Panc1 (cell line): ENCODE results near the gene KCND3. TPM values are rescaled to one million over a fixed set of nuclear protein-coding genes. Genes with fewer than 3 reads are reported as not detected.

Experiments used
- ATAC-seq: fragments of 200-7000 bp; cut with Tn5 transposase; 2 replicates; pipeline ENCODE4 v1.9.1; 2020; ENCODE audit warnings: mild to moderate bottlenecking, moderate library complexity
- BruUV-seq: library from RNA; stranded (reverse); fragments of 400-500 nt; replicated peaks from 2 replicates; lab custom pipeline; 2021; lab: Mats Ljungman, UMichigan
- CTCF ChIA-PET: fragments of 300-600 bp; sonication (Branson Sonifier 250); formaldehyde crosslinking; loops from one replicate; lab custom pipeline; 2022; ENCODE audit warnings: antibody characterized with exemption; lab: Charles Lee
- POLR2A ChIA-PET: fragments of 300-600 bp; sonication (Branson Sonifier 250); formaldehyde crosslinking; loops from one replicate; lab custom pipeline; 2022; ENCODE audit warnings: antibody characterized with exemption; lab: Charles Lee
- DNase-seq: peaks from one replicate; pipeline ENCODE4 v3.0.0-alpha.2; 2010; ENCODE audit warnings: low read depth, low spot score
- H3K27ac ChIP-seq: 2 replicates; pipeline ENCODE4 v1.5.1; 2011; ENCODE audit warnings: mild to moderate bottlenecking, low read length, inconsistent platforms
- H3K27me3 ChIP-seq: fragments of 200-500 bp; sonication (Bioruptor generic); 2 replicates; pipeline ENCODE4 v1.6.0; 2014; ENCODE audit warnings: low read length, inconsistent platforms; ENCODE audit not compliant: control insufficient read depth, insufficient read depth
- H3K36me3 ChIP-seq: fragments of 200-500 bp; sonication (Bioruptor generic); 2 replicates; pipeline ENCODE4 v1.5.1; 2014; ENCODE audit warnings: inconsistent platforms, mild to moderate bottlenecking, low read length, moderate library complexity; ENCODE audit not compliant: control insufficient read depth, insufficient read depth
- H3K4me1 ChIP-seq: 2 replicates; pipeline ENCODE4 v1.5.1; 2011; ENCODE audit warnings: inconsistent platforms, mild to moderate bottlenecking, low read length, moderate library complexity; ENCODE audit not compliant: control insufficient read depth, insufficient read depth
- H3K4me3 ChIP-seq, 2 experiments: 2 replicates each; pipeline ENCODE4 v1.5.1; 2011 to 2012; ENCODE audit warnings: low read depth in 2 of 2, low read length in 2 of 2, mild to moderate bottlenecking in 2 of 2, inconsistent platforms in 1 of 2, moderate library complexity in 1 of 2
- H3K9me3 ChIP-seq: fragments of 200-500 bp; sonication (Bioruptor generic); 2 replicates; pipeline ENCODE4 v1.5.1; 2014; ENCODE audit warnings: low read depth, mild to moderate bottlenecking, inconsistent platforms, low read length, moderate library complexity; ENCODE audit not compliant: control insufficient read depth, insufficient read depth
- POLR2AphosphoS5 ChIP-seq: IDR thresholded peaks from 2 replicates; pipeline ENCODE4 v1.6.1; 2012; ENCODE audit warnings: mild to moderate bottlenecking, low read depth, low read length, moderate library complexity
- SIN3A ChIP-seq: IDR thresholded peaks from 2 replicates; pipeline ENCODE4 v1.6.1; 2012; ENCODE audit warnings: low read depth, mild to moderate bottlenecking, low read length, moderate library complexity, borderline replicate concordance; ENCODE audit not compliant: insufficient read depth
- TCF7L2 ChIP-seq: IDR thresholded peaks from 2 replicates; pipeline ENCODE4 v1.6.1; 2011; ENCODE audit warnings: mild to moderate bottlenecking, low read depth, low read length, inconsistent platforms
- in situ Hi-C: cut with HindIII; loops from 2 replicates; pipeline ENCODE4 v1.10.0; 2016; ENCODE audit warnings: low sequenced_read_pairs, low pct_unique_long_range_greater_than_20kb
- intact Hi-C: fragments of 100-400 bp; cut with micrococcal nuclease; formaldehyde crosslinking; loops from one replicate; pipeline ENCODE4 v1.10.0; 2022; ENCODE audit not compliant: unreplicated experiment
- total RNA-seq: library from RNA; stranded (reverse); gene quantifications from one replicate; pipeline ENCODE4 v1.2.1, GENCODE V29; 2021; ENCODE audit not compliant: unreplicated experiment
- TF ChIP-seq, protein P1 (sequence below): fragments of 450-650 bp; IDR thresholded peaks from 2 replicates; pipeline ENCODE4 v1.5.1; 2017; ENCODE audit warnings: mild to moderate bottlenecking
- TF ChIP-seq, protein P2 (sequence below), 2 experiments: IDR thresholded peaks; 2 replicates each; pipeline ENCODE4 v1.6.1; 2011 to 2012; ENCODE audit warnings: low read depth in 2 of 2, control low read depth in 1 of 2, low read length in 1 of 2, mild to moderate bottlenecking in 1 of 2, moderate library complexity in 1 of 2; ENCODE audit not compliant: insufficient read depth in 1 of 2

The KCND3 gene
- total RNA-seq, 1 experiment from 2014 or later = not detected

- no peaks in the 10 kb centered on the region; the same call in 1 of the 2 replicates for H3K27me3 ChIP-seq
- no peaks in the 10 kb centered on the region for H3K36me3 ChIP-seq
- H3K27ac ChIP-seq = no peak overlapping the region
- no peaks in the 10 kb centered on the region for H3K4me1 ChIP-seq
- CTCF ChIA-PET = no interaction called here
- H3K4me3 ChIP-seq = no peak overlapping the region
- no peak for ATAC-seq
- H3K9me3 ChIP-seq = no peaks in the 10 kb centered on the region
- DNase-seq = no peak
- POLR2A ChIA-PET = no interaction called here
- no TSS peak for BruUV-seq
- TF ChIP-seq, protein P1, sequence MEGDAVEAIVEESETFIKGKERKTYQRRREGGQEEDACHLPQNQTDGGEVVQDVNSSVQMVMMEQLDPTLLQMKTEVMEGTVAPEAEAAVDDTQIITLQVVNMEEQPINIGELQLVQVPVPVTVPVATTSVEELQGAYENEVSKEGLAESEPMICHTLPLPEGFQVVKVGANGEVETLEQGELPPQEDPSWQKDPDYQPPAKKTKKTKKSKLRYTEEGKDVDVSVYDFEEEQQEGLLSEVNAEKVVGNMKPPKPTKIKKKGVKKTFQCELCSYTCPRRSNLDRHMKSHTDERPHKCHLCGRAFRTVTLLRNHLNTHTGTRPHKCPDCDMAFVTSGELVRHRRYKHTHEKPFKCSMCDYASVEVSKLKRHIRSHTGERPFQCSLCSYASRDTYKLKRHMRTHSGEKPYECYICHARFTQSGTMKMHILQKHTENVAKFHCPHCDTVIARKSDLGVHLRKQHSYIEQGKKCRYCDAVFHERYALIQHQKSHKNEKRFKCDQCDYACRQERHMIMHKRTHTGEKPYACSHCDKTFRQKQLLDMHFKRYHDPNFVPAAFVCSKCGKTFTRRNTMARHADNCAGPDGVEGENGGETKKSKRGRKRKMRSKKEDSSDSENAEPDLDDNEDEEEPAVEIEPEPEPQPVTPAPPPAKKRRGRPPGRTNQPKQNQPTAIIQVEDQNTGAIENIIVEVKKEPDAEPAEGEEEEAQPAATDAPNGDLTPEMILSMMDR = no peak
- TF ChIP-seq, protein P2, sequence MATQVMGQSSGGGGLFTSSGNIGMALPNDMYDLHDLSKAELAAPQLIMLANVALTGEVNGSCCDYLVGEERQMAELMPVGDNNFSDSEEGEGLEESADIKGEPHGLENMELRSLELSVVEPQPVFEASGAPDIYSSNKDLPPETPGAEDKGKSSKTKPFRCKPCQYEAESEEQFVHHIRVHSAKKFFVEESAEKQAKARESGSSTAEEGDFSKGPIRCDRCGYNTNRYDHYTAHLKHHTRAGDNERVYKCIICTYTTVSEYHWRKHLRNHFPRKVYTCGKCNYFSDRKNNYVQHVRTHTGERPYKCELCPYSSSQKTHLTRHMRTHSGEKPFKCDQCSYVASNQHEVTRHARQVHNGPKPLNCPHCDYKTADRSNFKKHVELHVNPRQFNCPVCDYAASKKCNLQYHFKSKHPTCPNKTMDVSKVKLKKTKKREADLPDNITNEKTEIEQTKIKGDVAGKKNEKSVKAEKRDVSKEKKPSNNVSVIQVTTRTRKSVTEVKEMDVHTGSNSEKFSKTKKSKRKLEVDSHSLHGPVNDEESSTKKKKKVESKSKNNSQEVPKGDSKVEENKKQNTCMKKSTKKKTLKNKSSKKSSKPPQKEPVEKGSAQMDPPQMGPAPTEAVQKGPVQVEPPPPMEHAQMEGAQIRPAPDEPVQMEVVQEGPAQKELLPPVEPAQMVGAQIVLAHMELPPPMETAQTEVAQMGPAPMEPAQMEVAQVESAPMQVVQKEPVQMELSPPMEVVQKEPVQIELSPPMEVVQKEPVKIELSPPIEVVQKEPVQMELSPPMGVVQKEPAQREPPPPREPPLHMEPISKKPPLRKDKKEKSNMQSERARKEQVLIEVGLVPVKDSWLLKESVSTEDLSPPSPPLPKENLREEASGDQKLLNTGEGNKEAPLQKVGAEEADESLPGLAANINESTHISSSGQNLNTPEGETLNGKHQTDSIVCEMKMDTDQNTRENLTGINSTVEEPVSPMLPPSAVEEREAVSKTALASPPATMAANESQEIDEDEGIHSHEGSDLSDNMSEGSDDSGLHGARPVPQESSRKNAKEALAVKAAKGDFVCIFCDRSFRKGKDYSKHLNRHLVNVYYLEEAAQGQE (IDR thresholded peaks at IDR 0.05; ENCODE audit: insufficient read depth in 1 of 2, low read depth in 2 of 2, low read length in 1 of 2) = no peak
- TF ChIP-seq TCF7L2 (no peak), POLR2AphosphoS5 (no peak), SIN3A (no peak)
- intact Hi-C loops = no loop called here
- in situ Hi-C loops = no loop called here
These were observed 132.9 kb downstream of the KCND3 start for GRCh38 chr1:111856411-111857185.

GRCh38 chr1:111855260-111855659, 134.2 kb downstream of the KCND3 start:
- Histone ChIP-seq H3K27ac (no peak overlapping the region), H3K4me3 (no peak overlapping the region), H3K36me3 (no peaks in the 10 kb centered on the region), H3K4me1 (no peaks in the 10 kb centered on the region), H3K9me3 (no peaks in the 10 kb centered on the region), H3K27me3 (no peaks in the 10 kb centered on the region)
- no TSS peak for BruUV-seq
- in situ Hi-C loops = no loop called here
- intact Hi-C loops = no loop called here
- TF ChIP-seq SIN3A (no peak), POLR2AphosphoS5 (no peak), TCF7L2 (no peak)
- TF ChIP-seq, protein P1 = no peak
- TF ChIP-seq, protein P2 (IDR thresholded peaks at IDR 0.05; ENCODE audit: insufficient read depth in 1 of 2, low read depth in 2 of 2, low read length in 1 of 2) = no peak
- ChIA-PET CTCF (no interaction called here), POLR2A (no interaction called here)
- DNase-seq (no peak), ATAC-seq (no peak)
